Activated T-cell treated with anti-CD3 and anti-CD28 coated beads, Interleukin-2, amount 50 U/mL, for 4 hours (primary cell): ENCODE results near the gene DEPP1. TPM values are rescaled to one million over a fixed set of nuclear protein-coding genes. Genes with fewer than 3 reads are reported as not detected.

Experiments used
- ATAC-seq, 2 donors: fragments of 200-7000 bp; cut with Tn5 transposase; one replicate each; pipeline ENCODE4 v1.10.0; 2021
- DNase-seq: peaks from one replicate; pipeline ENCODE4 v3.0.0-alpha.2; 2020
- H3K27me3 Mint-ChIP-seq: one replicate; pipeline ENCODE4 v1.8.0; 2021; ENCODE audit warnings: low read depth, mixed read lengths
- H3K36me3 Mint-ChIP-seq: one replicate; pipeline ENCODE4 v1.8.0; 2022; ENCODE audit warnings: mixed read lengths; ENCODE audit not compliant: insufficient read depth
- H3K4me1 Mint-ChIP-seq: one replicate; pipeline ENCODE4 v1.8.0; 2021; ENCODE audit warnings: low read depth, mixed read lengths
- H3K4me3 Mint-ChIP-seq: one replicate; pipeline ENCODE4 v1.8.0; 2021; ENCODE audit warnings: mild to moderate bottlenecking, moderate library complexity, mixed read lengths
- H3K9me3 Mint-ChIP-seq: one replicate; pipeline ENCODE4 v1.8.0; 2021; ENCODE audit warnings: mixed read lengths
- total RNA-seq, 3 donors: library from RNA; stranded (reverse); gene quantifications; one replicate each; pipeline ENCODE4 v1.2.1, GENCODE V29; 2021

DEPP1 gene
- total RNA-seq, 3 donors from 2014 or later = 0.20 to 0.24 (median 0.22) TPM

- no peak for DNase-seq
- no peak overlapping the region for H3K4me3 Mint-ChIP-seq
Measured at GRCh38 chr10:44988957-44989585, 10.5 kb upstream of the DEPP1 start.

GRCh38 chr10:44986670-44987069, 8.1 kb upstream of the DEPP1 start:
- Mint-ChIP-seq H3K4me1 (no peaks in the 10 kb centered on the region), H3K36me3 (no peaks in the 10 kb centered on the region), H3K4me3 (no peak overlapping the region), H3K27me3 (peaks cover 7% of the 10 kb centered on the region), H3K9me3 (no peaks in the 10 kb centered on the region)
- ATAC-seq (no peak), DNase-seq (no peak)

More at GRCh38 chr10:44988957-44989585, 10.5 kb upstream of the DEPP1 start:
- no peaks in the 10 kb centered on the region for H3K9me3 Mint-ChIP-seq
- H3K36me3 Mint-ChIP-seq = no peaks in the 10 kb centered on the region
- H3K27me3 Mint-ChIP-seq = peaks cover 7% of the 10 kb centered on the region
- no peaks in the 10 kb centered on the region for H3K4me1 Mint-ChIP-seq
- no peak for ATAC-seq

GRCh38 chr10:44986179-44986578, 7.6 kb upstream of the DEPP1 start:
- Mint-ChIP-seq H3K4me3 (no peak overlapping the region), H3K9me3 (no peaks in the 10 kb centered on the region), H3K27me3 (peaks cover 7% of the 10 kb centered on the region), H3K36me3 (no peaks in the 10 kb centered on the region), H3K4me1 (no peaks in the 10 kb centered on the region)
- DNase-seq = no peak
- no peak for ATAC-seq

DNA sequence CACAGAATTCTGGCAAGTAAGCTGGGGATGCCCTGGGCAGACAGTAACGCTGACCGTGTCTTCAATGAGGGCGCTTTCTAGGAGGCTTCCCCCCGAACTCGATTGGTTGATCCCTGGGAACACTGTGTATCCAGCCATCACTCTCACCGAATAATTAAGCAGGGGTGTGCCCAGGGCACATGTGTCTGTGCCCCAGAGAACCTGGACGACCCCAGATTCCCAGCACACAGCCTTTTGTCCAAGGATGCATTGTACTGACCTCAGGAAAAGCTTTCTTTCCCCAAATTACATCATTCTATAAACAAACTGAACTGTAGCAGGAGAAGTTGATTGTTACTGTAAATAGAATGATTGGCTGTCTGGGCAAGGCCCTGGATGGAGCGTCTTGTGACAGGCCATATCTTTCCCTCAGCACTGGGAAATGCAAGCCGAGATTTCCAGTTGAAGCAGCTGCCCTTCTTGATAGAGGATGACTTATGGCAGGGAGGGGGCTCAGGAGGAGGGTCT, 6.6 kb upstream of the DEPP1 start:
- Mint-ChIP-seq H3K36me3 (no peaks in the 10 kb centered on the region), H3K9me3 (no peaks in the 10 kb centered on the region), H3K27me3 (peaks cover 6% of the 10 kb centered on the region), H3K4me3 (no peak overlapping the region), H3K4me1 (no peaks in the 10 kb centered on the region)
- no peak for DNase-seq
- ATAC-seq = no peak

- Mint-ChIP-seq H3K4me1 (no peaks in the 10 kb centered on the region), H3K27me3 (peaks cover 5% of the 10 kb centered on the region), H3K36me3 (no peaks in the 10 kb centered on the region), H3K4me3 (no peak overlapping the region), H3K9me3 (no peaks in the 10 kb centered on the region)
- no peak for ATAC-seq
- DNase-seq = no peak
Measured at GRCh38 chr10:44984671-44985101, 6.1 kb upstream of the DEPP1 start.

GRCh38 chr10:44983895-44984278, 5.3 kb upstream of the DEPP1 start:
- no peaks in the 10 kb centered on the region for H3K36me3 Mint-ChIP-seq
- H3K9me3 Mint-ChIP-seq = no peaks in the 10 kb centered on the region
- DNase-seq = no peak
- H3K27me3 Mint-ChIP-seq = peaks cover 2% of the 10 kb centered on the region
- H3K4me3 Mint-ChIP-seq = no peak overlapping the region
- ATAC-seq = no peak
- no peaks in the 10 kb centered on the region for H3K4me1 Mint-ChIP-seq

- Mint-ChIP-seq H3K9me3 (no peaks in the 10 kb centered on the region), H3K4me1 (peaks cover 2% of the 10 kb centered on the region), H3K4me3 (no peak overlapping the region), H3K27me3 (no peaks in the 10 kb centered on the region), H3K36me3 (no peaks in the 10 kb centered on the region)
- no peak for DNase-seq
- no peak for ATAC-seq
Measured at GRCh38 chr10:44983066-44983894, 4.7 kb upstream of the DEPP1 start.

DNA sequence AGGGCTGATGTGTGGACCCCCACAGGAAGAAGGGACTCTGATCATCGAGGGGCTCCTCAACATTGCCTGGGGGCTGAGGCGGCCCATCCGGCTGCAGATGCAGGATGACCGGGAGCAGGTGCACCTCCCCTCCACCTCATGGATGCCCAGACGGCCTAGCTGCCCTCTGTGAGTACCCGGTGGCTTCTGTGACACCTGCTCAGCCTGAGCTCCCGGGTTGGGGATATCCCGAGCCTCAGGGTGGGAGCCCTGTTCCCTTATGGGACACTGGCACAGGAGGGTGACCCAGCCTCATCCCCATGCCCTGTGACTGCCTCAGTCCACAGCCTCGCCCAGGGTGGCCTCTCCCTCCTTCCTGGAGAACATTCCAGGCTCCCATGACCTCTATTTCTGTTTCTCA, 3.9 kb upstream of the DEPP1 start:
- no peaks in the 10 kb centered on the region for H3K36me3 Mint-ChIP-seq

GRCh38 chr10:44982114-44982460, 3.5 kb upstream of the DEPP1 start:
- no peaks in the 10 kb centered on the region for H3K27me3 Mint-ChIP-seq
- H3K4me3 Mint-ChIP-seq = no peak overlapping the region
- DNase-seq = no peak
- peaks cover 2% of the 10 kb centered on the region for H3K4me1 Mint-ChIP-seq
- no peaks in the 10 kb centered on the region for H3K36me3 Mint-ChIP-seq
- H3K9me3 Mint-ChIP-seq = no peaks in the 10 kb centered on the region
- no peak for ATAC-seq

More for the DNA sequence above, 3.9 kb upstream of the DEPP1 start:
- Mint-ChIP-seq H3K9me3 (no peaks in the 10 kb centered on the region), H3K4me1 (peaks cover 2% of the 10 kb centered on the region), H3K4me3 (no peak overlapping the region), H3K27me3 (no peaks in the 10 kb centered on the region)
- no peak for DNase-seq
- no peak for ATAC-seq

DNA sequence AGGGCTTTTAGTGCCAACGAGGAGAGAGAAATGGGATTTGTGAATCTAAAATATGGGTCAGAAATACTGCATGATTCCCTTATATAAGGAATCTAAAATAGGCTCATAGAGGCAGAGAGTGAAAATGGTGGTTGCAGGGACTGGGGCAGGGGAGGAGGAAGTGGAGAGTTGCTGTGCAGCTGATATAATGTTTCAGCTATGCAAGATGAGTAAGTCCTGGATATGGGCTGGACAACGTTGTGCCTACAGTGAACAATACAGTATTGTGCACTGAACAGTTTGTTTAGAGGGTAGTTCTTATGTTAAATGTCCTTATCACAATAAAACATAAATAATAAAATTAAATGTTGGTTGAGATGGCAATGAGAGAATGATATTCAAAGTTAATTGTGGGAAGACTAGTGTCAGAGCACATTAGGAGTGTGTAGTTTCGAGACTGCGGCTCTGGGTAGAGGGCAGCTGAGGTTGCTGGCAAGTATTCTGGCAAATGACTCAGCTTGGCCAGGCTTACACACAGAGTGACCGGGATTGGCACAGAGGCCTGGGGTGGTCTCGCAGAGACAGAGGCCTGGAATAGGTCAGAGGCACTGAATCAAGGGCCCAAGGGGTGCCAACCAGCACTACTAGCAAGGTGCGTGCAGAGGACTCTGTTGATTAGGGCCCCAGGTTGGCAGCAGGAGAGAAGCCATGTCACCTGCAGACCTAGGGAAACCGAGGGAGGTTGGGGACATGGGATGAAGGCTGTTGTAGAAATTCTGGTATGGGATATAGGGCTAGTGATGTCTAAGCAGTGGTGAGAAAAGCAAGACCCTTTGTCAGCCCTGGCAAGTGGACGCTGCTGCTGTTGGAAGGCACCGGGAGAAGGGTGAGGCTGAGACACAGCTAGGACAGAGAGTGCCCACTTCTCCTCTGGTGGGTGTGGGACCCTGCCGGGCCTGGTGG, 2.8 kb upstream of the DEPP1 start:
- H3K4me1 Mint-ChIP-seq = peaks cover 2% of the 10 kb centered on the region
- ATAC-seq = no peak
- no peaks in the 10 kb centered on the region for H3K9me3 Mint-ChIP-seq
- no peak overlapping the region for H3K4me3 Mint-ChIP-seq
- H3K27me3 Mint-ChIP-seq = no peaks in the 10 kb centered on the region
- no peak for DNase-seq
- H3K36me3 Mint-ChIP-seq = no peaks in the 10 kb centered on the region

- DNase-seq = no peak
- H3K4me1 Mint-ChIP-seq = peaks cover 4% of the 10 kb centered on the region
- no peaks in the 10 kb centered on the region for H3K27me3 Mint-ChIP-seq
- ATAC-seq = no peak
- H3K4me3 Mint-ChIP-seq = no peak overlapping the region
- no peaks in the 10 kb centered on the region for H3K9me3 Mint-ChIP-seq
- no peaks in the 10 kb centered on the region for H3K36me3 Mint-ChIP-seq
Measured at GRCh38 chr10:44980309-44981171, 1.9 kb upstream of the DEPP1 start.

DNA sequence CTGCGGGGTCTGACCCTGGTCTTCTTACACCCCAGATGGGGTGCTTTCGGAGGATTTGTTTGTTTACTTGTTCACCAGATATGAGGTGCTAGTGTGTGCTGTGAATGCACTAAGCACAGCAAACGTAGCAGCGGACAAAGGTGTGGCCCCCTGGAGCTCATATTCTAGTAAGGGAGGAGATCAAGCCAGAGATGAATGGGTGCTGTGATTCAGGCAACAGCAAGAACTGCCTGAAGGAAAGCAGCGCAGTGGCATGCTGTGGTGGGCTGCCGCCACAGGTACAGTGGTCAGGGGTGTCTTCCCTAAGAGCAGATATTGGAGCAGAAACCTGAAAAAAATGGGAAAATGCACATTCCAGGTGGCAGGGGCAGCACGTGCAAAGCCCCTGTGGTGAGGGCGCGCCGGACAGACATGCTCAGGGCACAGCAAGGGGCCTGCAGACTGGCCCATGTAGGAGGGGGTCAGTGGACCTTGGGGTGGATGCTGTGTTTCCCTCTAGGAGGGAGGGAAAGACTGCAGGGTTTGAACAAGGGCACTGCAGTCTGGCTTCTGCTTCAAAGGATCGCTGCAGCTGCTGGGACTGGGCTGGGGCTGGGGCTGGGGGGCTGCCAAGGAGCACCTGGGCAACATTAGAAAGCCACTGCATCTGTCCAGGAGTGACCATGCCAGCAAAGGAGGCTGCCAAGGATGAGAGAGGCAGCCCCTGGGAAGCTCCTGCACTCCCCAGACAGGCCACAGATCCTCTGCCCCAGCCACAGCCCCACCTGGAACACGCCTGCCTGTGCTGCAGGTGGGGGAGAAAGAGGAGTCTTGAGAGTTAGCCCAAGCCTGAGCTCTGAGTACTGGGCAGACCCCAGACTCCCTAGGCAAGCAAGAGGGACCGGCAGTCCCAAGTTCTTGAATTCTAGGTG, 927 bp upstream of the DEPP1 start:
- no peaks in the 10 kb centered on the region for H3K9me3 Mint-ChIP-seq
- DNase-seq (no peak), ATAC-seq (no peak)
- no peak overlapping the region for H3K4me3 Mint-ChIP-seq
- H3K27me3 Mint-ChIP-seq = no peaks in the 10 kb centered on the region
- H3K36me3 Mint-ChIP-seq = no peaks in the 10 kb centered on the region
- H3K4me1 Mint-ChIP-seq = peaks cover 7% of the 10 kb centered on the region

DNA sequence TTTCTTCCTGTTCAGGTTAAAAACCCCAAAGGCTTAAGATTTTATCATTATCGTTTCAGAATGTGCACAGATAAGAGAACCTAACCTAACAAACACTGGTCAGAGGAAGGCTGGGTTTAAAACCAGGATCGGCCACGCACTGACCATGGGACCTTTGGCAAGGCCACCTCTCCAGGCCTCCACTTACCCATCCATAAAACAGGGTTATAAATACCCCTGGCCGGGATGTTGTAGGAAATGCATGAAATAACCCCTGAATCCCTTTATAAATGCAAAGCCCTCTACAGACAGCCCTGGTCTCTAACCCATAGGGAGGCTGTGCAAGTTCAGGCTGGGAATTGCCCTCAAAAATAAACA, 418 bp downstream of the DEPP1 start:
- H3K4me1 Mint-ChIP-seq = peaks cover 15% of the 10 kb centered on the region
- H3K9me3 Mint-ChIP-seq = no peaks in the 10 kb centered on the region
- DNase-seq = no peak
- no peak overlapping the region for H3K4me3 Mint-ChIP-seq
- no peaks in the 10 kb centered on the region for H3K36me3 Mint-ChIP-seq
- ATAC-seq = no peak
- no peaks in the 10 kb centered on the region for H3K27me3 Mint-ChIP-seq
